SIG-M5 treated with dmso at 0.1 percent for 504 hours (cell line): Measurements from ENCODE around the gene CAMSAP3.

ENCODE experiments used
- DNase-seq: peaks from one replicate; lab custom pipeline; 2025; ENCODE audit not compliant: unreplicated experiment; lab: John Stamatoyannopoulos, UW

CAMSAP3 gene

GRCh38 chr19:7645656-7646425 lies 50.2 kb downstream of the CAMSAP3 start:
- peak; percentile 70 for DNase-seq

- no peak for DNase-seq
Measured at GRCh38 chr19:7646426-7646700, 50.7 kb downstream of the CAMSAP3 start.

GRCh38 chr19:7647156-7647555 lies 51.5 kb downstream of the CAMSAP3 start:
- no peak for DNase-seq

GRCh38 chr19:7648265-7649014 lies 52.8 kb downstream of the CAMSAP3 start:
- no peak for DNase-seq

- DNase-seq: no peak
Measured at GRCh38 chr19:7650148-7650547, 54.5 kb downstream of the CAMSAP3 start.

- DNase-seq: peak; percentile 99
Measured at GRCh38 chr19:7652061-7652641, 56.5 kb downstream of the CAMSAP3 start.

GRCh38 chr19:7654401-7654800 lies 58.7 kb downstream of the CAMSAP3 start:
- DNase-seq: no peak

- peak; percentile 93 for DNase-seq
Measured at GRCh38 chr19:7655581-7655980, 59.9 kb downstream of the CAMSAP3 start.

- peak; percentile 87 for DNase-seq
Measured at GRCh38 chr19:7657131-7657751, 61.6 kb downstream of the CAMSAP3 start.

- DNase-seq: peak; percentile 40
Measured at GRCh38 chr19:7658219-7658686, 62.6 kb downstream of the CAMSAP3 start.

GRCh38 chr19:7661744-7662538 lies 66.3 kb downstream of the CAMSAP3 start:
- no peak for DNase-seq

GRCh38 chr19:7662657-7663056 lies 67.0 kb downstream of the CAMSAP3 start:
- DNase-seq: no peak

- DNase-seq: no peak
Measured at GRCh38 chr19:7663706-7664105, 68.0 kb downstream of the CAMSAP3 start.

GRCh38 chr19:7665076-7665475 lies 69.4 kb downstream of the CAMSAP3 start:
- no peak for DNase-seq
